ENCODE results near the gene CEP41. TPM values are rescaled to one million over a fixed set of nuclear protein-coding genes. Genes with fewer than 3 reads are reported as not detected.
A peak's percentile ranks its signal among the peaks of the same experiment; 100 is the strongest.

The CEP41 gene
- total and polyA plus RNA-seq, 3 donors from 2014 or later = 59.0 to 209 (median 91.6) TPM

DNA sequence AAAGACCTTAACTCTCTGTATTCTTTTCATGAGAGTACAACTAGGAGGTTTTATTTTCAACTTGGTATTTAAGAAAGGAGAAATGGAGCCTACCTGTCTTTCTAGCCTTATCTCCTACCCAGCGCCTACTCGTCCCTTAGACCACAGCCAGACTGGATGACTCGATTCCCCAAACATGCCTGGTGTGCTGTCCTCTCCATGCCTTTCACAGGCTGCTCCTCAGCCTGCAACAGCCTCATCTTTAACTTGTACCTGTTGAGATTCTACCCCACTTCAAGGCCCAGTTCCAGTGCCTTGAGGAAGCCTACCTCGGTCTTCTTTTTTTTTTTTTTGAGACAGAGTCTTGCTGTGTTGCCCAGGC lies 31.1 kb downstream of the CEP41 start:
- 81 to 88% methylated on average over 4 of the region's 4 CpGs for whole genome bisulfite sequencing, 2 donors
- DNase-seq = no peak
- TF ChIP-seq POLR2A (IDR thresholded peaks at IDR 0.05) = no peak
- TF ChIP-seq, protein P1, sequence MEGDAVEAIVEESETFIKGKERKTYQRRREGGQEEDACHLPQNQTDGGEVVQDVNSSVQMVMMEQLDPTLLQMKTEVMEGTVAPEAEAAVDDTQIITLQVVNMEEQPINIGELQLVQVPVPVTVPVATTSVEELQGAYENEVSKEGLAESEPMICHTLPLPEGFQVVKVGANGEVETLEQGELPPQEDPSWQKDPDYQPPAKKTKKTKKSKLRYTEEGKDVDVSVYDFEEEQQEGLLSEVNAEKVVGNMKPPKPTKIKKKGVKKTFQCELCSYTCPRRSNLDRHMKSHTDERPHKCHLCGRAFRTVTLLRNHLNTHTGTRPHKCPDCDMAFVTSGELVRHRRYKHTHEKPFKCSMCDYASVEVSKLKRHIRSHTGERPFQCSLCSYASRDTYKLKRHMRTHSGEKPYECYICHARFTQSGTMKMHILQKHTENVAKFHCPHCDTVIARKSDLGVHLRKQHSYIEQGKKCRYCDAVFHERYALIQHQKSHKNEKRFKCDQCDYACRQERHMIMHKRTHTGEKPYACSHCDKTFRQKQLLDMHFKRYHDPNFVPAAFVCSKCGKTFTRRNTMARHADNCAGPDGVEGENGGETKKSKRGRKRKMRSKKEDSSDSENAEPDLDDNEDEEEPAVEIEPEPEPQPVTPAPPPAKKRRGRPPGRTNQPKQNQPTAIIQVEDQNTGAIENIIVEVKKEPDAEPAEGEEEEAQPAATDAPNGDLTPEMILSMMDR (IDR thresholded peaks at IDR 0.05) = no peak
- Histone ChIP-seq H3K4me1 (no peaks in the 10 kb centered on the region), H3K27ac (no peak overlapping the region), H3K27me3 (no peaks in the 10 kb centered on the region), H3K36me3 (ENCODE audit: low read depth, missing control alignments) (no peaks in the 10 kb centered on the region), H3K9me3 (no peaks in the 10 kb centered on the region), H3K4me3 (no peak overlapping the region)
- intact Hi-C loops (cut with DNase I; ENCODE audit: low total_unique reads) = no loop called here

DNA sequence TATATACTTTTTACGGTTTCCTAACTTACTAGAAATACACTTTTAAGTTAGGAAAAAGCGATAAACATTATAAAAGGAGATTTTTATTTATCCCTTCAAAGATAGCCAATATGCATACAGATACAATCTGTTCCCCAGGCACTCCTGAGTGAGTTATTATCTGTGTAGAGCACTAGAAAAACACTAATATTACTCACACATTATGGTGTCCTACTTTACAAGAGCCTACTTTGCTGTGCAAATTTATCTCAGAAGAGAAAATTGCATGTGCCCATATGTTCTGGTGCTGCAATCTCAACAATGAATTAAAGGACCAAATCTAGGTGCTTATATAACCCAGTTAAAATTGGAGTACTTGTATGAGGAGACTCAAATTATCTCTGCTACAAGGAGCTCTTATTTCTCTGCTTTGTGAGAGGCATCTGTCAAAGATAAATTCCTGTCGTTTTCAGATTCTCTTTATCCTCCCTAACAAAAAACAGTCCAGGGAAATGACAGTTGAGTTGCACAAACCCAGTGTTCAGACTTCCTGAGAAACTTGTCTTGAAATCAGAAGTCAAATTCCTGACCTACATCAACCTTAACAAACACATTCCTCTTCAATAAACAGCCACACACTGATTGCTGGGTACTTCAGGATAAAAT lies 31.6 kb downstream of the CEP41 start:
- no peaks in the 10 kb centered on the region for H3K9me3 ChIP-seq
- WGBS, 2 donors = 68 to 77% methylated on average over 3 of the region's 3 CpGs
- TF ChIP-seq, protein P1 (IDR thresholded peaks at IDR 0.05) = no peak
- TF ChIP-seq POLR2A (IDR thresholded peaks at IDR 0.05) = no peak
- no peak overlapping the region for H3K27ac ChIP-seq
- DNase-seq = no peak
- H3K4me1 ChIP-seq = no peaks in the 10 kb centered on the region
- no peak overlapping the region for H3K4me3 ChIP-seq
- intact Hi-C loops (cut with DNase I; ENCODE audit: low total_unique reads) = no loop called here
- H3K36me3 ChIP-seq (ENCODE audit: low read depth, missing control alignments) = no peaks in the 10 kb centered on the region
- H3K27me3 ChIP-seq = no peaks in the 10 kb centered on the region

DNA sequence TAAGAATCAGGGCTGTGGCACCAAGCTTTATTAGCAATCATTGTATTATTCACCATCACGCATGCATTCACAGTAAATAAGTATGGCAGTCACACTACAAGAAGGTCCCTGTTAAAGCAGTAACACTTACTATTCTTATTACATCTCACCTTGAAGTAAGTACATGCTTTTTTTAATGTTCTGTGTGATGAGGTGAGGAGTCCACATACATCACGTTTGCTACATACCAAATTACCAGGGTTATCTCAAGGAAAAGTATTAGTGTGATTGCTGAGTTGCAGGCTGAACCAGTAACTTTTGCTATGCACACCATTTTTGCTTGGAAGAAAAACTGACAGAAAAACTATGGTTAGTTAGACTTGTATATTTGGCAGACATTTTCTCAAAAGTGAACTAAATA lies 35.8 kb downstream of the CEP41 start:
- WGBS, 2 donors = 76 to 83% methylated on average over 2 of the region's 2 CpGs
- intact Hi-C loops (cut with DNase I; ENCODE audit: low total_unique reads) = no loop called here
- Histone ChIP-seq H3K4me1 (peaks cover 6% of the 10 kb centered on the region), H3K27ac (no peak overlapping the region), H3K4me3 (no peak overlapping the region), H3K27me3 (no peaks in the 10 kb centered on the region), H3K9me3 (no peaks in the 10 kb centered on the region), H3K36me3 (ENCODE audit: low read depth, missing control alignments) (no peaks in the 10 kb centered on the region)
- no peak for DNase-seq
- no peak for TF ChIP-seq POLR2A (IDR thresholded peaks at IDR 0.05)
- TF ChIP-seq, protein P1 (IDR thresholded peaks at IDR 0.05) = no peak

DNA sequence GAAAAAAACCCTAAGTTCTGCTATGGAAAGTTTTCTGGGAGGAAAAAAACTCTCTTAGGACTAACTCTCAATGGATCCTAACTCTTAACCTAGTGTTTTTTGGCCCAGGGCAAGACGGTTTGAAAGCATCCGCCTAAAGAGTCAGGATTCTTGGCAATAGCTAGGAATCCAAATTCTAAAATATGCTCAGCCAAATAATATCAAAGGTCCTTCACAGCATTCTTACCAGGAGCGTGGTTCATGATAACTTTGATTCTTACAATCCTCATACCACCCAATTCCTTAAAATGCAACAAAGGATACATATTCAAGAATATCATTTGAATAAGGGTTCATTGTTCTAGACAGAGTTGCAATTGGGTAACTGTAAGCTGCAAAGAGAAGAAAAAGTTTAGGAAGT lies 39.2 kb downstream of the CEP41 start:
- H3K27ac ChIP-seq = no peak overlapping the region
- WGBS, 2 donors = 39 to 45% methylated on average over 3 of the region's 3 CpGs
- no peak for DNase-seq
- intact Hi-C loops (cut with DNase I; ENCODE audit: low total_unique reads) = no loop called here
- H3K36me3 ChIP-seq (ENCODE audit: low read depth, missing control alignments) = no peaks in the 10 kb centered on the region
- H3K4me1 ChIP-seq = peaks cover 8% of the 10 kb centered on the region
- no peak overlapping the region for H3K4me3 ChIP-seq
- TF ChIP-seq POLR2A (IDR thresholded peaks at IDR 0.05) = no peak
- TF ChIP-seq, protein P1 (IDR thresholded peaks at IDR 0.05) = no peak
- no peaks in the 10 kb centered on the region for H3K27me3 ChIP-seq
- H3K9me3 ChIP-seq = no peaks in the 10 kb centered on the region

DNA sequence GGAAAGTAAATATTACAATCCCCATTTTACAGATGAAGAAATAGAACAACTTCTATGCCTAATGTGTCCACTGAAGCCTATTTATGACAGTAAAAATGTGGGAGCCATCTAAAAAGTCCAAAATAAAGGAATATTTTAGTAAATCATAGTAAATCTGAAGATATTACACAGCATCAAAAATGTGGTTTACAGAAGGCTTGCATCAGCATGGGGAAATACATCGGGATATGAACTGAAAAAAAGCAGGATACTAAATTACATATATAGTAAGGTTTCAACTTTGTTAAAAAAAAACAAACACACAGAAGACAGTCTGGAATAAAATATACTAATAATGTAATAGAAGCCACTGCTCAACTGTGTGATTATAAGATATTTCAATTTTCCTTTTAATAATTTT lies 39.7 kb downstream of the CEP41 start:
- WGBS, 2 donors = 88 to 91% methylated on average over 1 of the region's 1 CpG
- peak overlapping the region in 1 of 2 donors; percentile 24 for H3K27ac ChIP-seq
- peaks cover 8% of the 10 kb centered on the region for H3K4me1 ChIP-seq
- no peaks in the 10 kb centered on the region for H3K27me3 ChIP-seq
- H3K36me3 ChIP-seq (ENCODE audit: low read depth, missing control alignments) = no peaks in the 10 kb centered on the region
- no peaks in the 10 kb centered on the region for H3K9me3 ChIP-seq
- no peak for TF ChIP-seq POLR2A (IDR thresholded peaks at IDR 0.05)
- intact Hi-C loops (cut with DNase I; ENCODE audit: low total_unique reads) = no loop called here
- no peak overlapping the region for H3K4me3 ChIP-seq
- DNase-seq = no peak
